Measurements from ENCODE around the gene CDH12. TPM values are rescaled to one million over a fixed set of nuclear protein-coding genes. Genes with fewer than 3 reads are reported as not detected.
"Not testable (repeated sequence)": the region's sequence is repeated elsewhere in the genome, so short reads cannot be mapped to it uniquely, and the experiment has no call there.

The CDH12 gene
- total and polyA plus RNA-seq, 10 donors: 0.32 TPM; not detected in 9

GRCh38 chr5:22615964-22616363 is 237.2 kb downstream of the CDH12 start:
- intact Hi-C loops (cut with DNase I; ENCODE audit: low total_unique reads): no loop called here
- no peak for DNase-seq

GRCh38 chr5:22614486-22615094 is 238.6 kb downstream of the CDH12 start:
- no peak overlapping the region for H3K4me3 ChIP-seq
- no peaks in the 10 kb centered on the region for H3K36me3 ChIP-seq
- 68 to 81% (median 71%) methylated on average over 5 of the region's 5 CpGs for WGBS, 5 donors
- DNase-seq: no peak
- H3K27ac ChIP-seq: no peak overlapping the region
- intact Hi-C loops (cut with DNase I; ENCODE audit: low total_unique reads): no loop called here
- no peak for TF ChIP-seq POLR2AphosphoS5 (IDR thresholded peaks at IDR 0.05)
- H3K27me3 ChIP-seq (replicated peaks in 1 of 7): no peaks in the 10 kb centered on the region
- no peaks in the 10 kb centered on the region for H3K4me1 ChIP-seq
- no peaks in the 10 kb centered on the region for H3K9me3 ChIP-seq

More at GRCh38 chr5:22615964-22616363, 237.2 kb downstream of the CDH12 start:
- Histone ChIP-seq H3K27ac (no peak overlapping the region), H3K4me3 (no peak overlapping the region), H3K4me1 (no peaks in the 10 kb centered on the region), H3K9me3 (no peaks in the 10 kb centered on the region), H3K36me3 (no peaks in the 10 kb centered on the region), H3K27me3 (replicated peaks in 1 of 7) (no peaks in the 10 kb centered on the region)
- WGBS, 5 donors: 38 to 78% (median 51%) methylated on average over 1 of the region's 1 CpG
- TF ChIP-seq POLR2AphosphoS5 (IDR thresholded peaks at IDR 0.05) (no peak), POLR2A (IDR thresholded peaks at IDR 0.05) (no peak), CTCF (IDR thresholded peaks at IDR 0.05 in 8 of 11, conservative IDR thresholded peaks at IDR 0.05 in 3 of 11) (no peak)

GRCh38 chr5:22612928-22613327 is 240.2 kb downstream of the CDH12 start:
- DNase-seq: no peak
- no peaks in the 10 kb centered on the region for H3K4me1 ChIP-seq
- H3K4me3 ChIP-seq: no peak overlapping the region
- H3K27ac ChIP-seq: no peak overlapping the region
- intact Hi-C loops (cut with DNase I; ENCODE audit: low total_unique reads): no loop called here
- WGBS, 5 donors: 91 to 95% (median 93%) methylated on average over 1 of the region's 1 CpG
- TF ChIP-seq CTCF (IDR thresholded peaks at IDR 0.05 in 8 of 11, conservative IDR thresholded peaks at IDR 0.05 in 3 of 11): no peak
- no peak for TF ChIP-seq POLR2AphosphoS5 (IDR thresholded peaks at IDR 0.05)
- no peak for TF ChIP-seq POLR2A (IDR thresholded peaks at IDR 0.05)
- H3K27me3 ChIP-seq (replicated peaks in 1 of 7): no peaks in the 10 kb centered on the region
- H3K36me3 ChIP-seq: no peaks in the 10 kb centered on the region
- H3K9me3 ChIP-seq: peaks cover 0 to 8% (median 3%) of the 10 kb centered on the region in 8 donors

- intact Hi-C loops (cut with DNase I; ENCODE audit: low total_unique reads): no loop called here
- Histone ChIP-seq H3K36me3 (no peaks in the 10 kb centered on the region), H3K27ac (no peak overlapping the region), H3K4me1 (no peaks in the 10 kb centered on the region), H3K4me3 (no peak overlapping the region), H3K9me3 (peaks cover 0 to 20% (median 14%) of the 10 kb centered on the region in 8 donors), H3K27me3 (replicated peaks in 1 of 7) (no peaks in the 10 kb centered on the region)
- no peak for DNase-seq
- TF ChIP-seq POLR2AphosphoS5 (IDR thresholded peaks at IDR 0.05): no peak
- no peak for TF ChIP-seq POLR2A (IDR thresholded peaks at IDR 0.05)
- TF ChIP-seq CTCF (IDR thresholded peaks at IDR 0.05 in 8 of 11, conservative IDR thresholded peaks at IDR 0.05 in 3 of 11): no peak
Observed at GRCh38 chr5:22611327-22611726, 241.8 kb downstream of the CDH12 start.

GRCh38 chr5:22607498-22607897 is 245.6 kb downstream of the CDH12 start:
- H3K4me3 ChIP-seq; intact Hi-C loops (cut with DNase I; ENCODE audit: low total_unique reads); H3K27me3 ChIP-seq (replicated peaks in 1 of 7); H3K4me1 ChIP-seq; H3K36me3 ChIP-seq; H3K27ac ChIP-seq; DNase-seq: not testable (repeated sequence)
- peaks cover 0 to 31% (median 15%) of the 10 kb centered on the region in 8 donors for H3K9me3 ChIP-seq
- 58 to 73% (median 65%) methylated on average over 5 of the region's 5 CpGs for WGBS, 5 donors
